NB4 (cell line): ENCODE results near the gene COX20.

Experiments
- POLR2A ChIP-seq: IDR thresholded peaks from 2 replicates; pipeline ENCODE4 v1.6.1; 2011; ENCODE audit warnings: mild to moderate bottlenecking; ENCODE audit not compliant: insufficient read length; ENCODE audit errors: extremely low read depth
- TF ChIP-seq, protein P1 (sequence below): IDR thresholded peaks from one replicate; pipeline ENCODE4 v1.5.1; 2012; ENCODE audit warnings: low read depth, low read length

DNA sequence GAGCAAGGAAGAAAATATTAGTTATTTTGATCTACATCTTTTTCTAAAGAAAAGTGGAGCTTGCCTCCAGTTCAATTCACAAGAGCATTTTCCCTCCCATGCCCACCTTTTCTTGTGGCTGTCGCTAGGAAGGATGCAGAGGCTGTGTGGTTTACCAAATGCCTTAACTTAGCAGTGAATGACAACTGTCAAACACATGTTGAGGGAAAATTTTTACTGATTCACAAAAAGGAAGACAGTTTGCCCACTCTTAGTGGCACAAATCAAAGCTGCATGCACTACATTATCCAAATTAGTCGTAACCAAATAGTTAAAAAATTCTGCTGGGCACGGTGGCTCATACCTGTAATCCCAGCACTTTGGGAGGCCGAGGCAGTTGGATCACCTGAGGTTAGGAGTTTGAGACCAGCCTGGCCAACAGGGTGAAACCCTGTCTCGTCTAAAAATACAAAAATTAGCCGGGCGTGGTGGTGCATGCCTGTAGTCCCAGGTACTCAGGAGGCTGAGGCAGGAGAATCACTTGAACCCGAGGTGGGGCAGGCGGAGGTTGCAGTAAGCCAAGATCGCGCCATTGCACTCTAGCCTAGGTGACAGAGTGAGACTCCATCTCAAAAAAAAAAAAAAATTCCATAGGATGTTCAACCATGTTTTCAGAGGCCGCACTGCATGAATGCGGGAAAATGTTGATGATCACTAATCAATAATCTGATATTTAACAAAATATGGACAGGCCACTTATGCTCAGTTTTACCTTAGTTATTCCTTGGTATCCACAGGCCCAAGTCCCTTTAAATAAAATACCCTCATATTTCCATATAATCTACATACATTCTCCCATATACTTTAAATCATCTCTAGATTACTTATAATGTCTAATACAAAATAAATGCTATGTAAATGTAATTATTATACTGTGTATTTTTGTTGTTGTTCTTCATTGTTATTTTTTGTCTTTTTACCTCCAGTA lies 9.0 kb downstream of the COX20 start:
- TF ChIP-seq, protein P1, sequence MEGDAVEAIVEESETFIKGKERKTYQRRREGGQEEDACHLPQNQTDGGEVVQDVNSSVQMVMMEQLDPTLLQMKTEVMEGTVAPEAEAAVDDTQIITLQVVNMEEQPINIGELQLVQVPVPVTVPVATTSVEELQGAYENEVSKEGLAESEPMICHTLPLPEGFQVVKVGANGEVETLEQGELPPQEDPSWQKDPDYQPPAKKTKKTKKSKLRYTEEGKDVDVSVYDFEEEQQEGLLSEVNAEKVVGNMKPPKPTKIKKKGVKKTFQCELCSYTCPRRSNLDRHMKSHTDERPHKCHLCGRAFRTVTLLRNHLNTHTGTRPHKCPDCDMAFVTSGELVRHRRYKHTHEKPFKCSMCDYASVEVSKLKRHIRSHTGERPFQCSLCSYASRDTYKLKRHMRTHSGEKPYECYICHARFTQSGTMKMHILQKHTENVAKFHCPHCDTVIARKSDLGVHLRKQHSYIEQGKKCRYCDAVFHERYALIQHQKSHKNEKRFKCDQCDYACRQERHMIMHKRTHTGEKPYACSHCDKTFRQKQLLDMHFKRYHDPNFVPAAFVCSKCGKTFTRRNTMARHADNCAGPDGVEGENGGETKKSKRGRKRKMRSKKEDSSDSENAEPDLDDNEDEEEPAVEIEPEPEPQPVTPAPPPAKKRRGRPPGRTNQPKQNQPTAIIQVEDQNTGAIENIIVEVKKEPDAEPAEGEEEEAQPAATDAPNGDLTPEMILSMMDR: no peak
- TF ChIP-seq POLR2A: no peak
